OCI-LY3 (cell line): ENCODE results near the gene KLHL41.
A peak's percentile ranks its signal among the peaks of the same experiment; 100 is the strongest.

Experiments used
- H2AFZ ChIP-seq: fragments of 200-600, 300-600 bp; shearing (Covaris generic); 2 replicates; pipeline ENCODE4 v1.6.0; 2014; ENCODE audit warnings: antibody characterized with exemption, low read depth, low read length
- H3K27ac ChIP-seq: fragments of 200-600, 300-600 bp; sonication (generic); 2 replicates; pipeline ENCODE4 v1.5.1; 2014; ENCODE audit warnings: mild to moderate bottlenecking, low read length, moderate library complexity, mixed read lengths
- H3K27me3 ChIP-seq: fragments of 200-600, 300-600 bp; sonication (generic); 2 replicates; pipeline ENCODE4 v1.6.1; 2014; ENCODE audit warnings: low read depth, low read length, mixed read lengths
- H3K36me3 ChIP-seq: fragments of 200-600, 300-600 bp; sonication (generic); replicated peaks from 2 replicates; pipeline ENCODE3; 2014; ENCODE audit warnings: low read depth, low read length, mixed read lengths
- H3K4me1 ChIP-seq: fragments of 300-600, 200-600 bp; sonication (generic); 2 replicates; pipeline ENCODE4 v1.6.1; 2014; ENCODE audit warnings: low read length, mixed read lengths
- H3K4me2 ChIP-seq: fragments of 200-600, 300-600 bp; sonication (generic); 2 replicates; pipeline ENCODE4 v1.6.1; 2014; ENCODE audit warnings: low read length, mixed read lengths
- H3K4me3 ChIP-seq: fragments of 300-600, 200-600 bp; sonication (generic); 2 replicates; pipeline ENCODE4 v1.5.1; 2014; ENCODE audit warnings: antibody characterized with exemption, mild to moderate bottlenecking, low read length, moderate library complexity
- H3K79me2 ChIP-seq: fragments of 300-600, 200-600 bp; shearing (Covaris generic); 2 replicates; pipeline ENCODE4 v1.6.1; 2014; ENCODE audit warnings: mild to moderate bottlenecking, low read length, mixed read lengths
- H3K9ac ChIP-seq: fragments of 300-600, 200-600 bp; shearing (Covaris generic); 2 replicates; pipeline ENCODE4 v1.6.0; 2014; ENCODE audit warnings: mild to moderate bottlenecking, low read length, moderate library complexity
- H3K9me3 ChIP-seq: fragments of 200-600, 300-600 bp; shearing (Covaris generic); 2 replicates; pipeline ENCODE4 v1.6.1; 2014; ENCODE audit warnings: low read length, mixed read lengths; ENCODE audit not compliant: insufficient read depth
- H4K20me1 ChIP-seq: fragments of 200-600, 300-600 bp; sonication (generic); 2 replicates; pipeline ENCODE4 v1.6.1; 2016; ENCODE audit warnings: low read length, mixed read lengths; ENCODE audit not compliant: insufficient read depth
- EZH2phosphoT487 ChIP-seq: fragments of 200-600 bp; shearing (Covaris generic); IDR thresholded peaks from 2 replicates; pipeline ENCODE4 v1.6.1; 2018; ENCODE audit warnings: antibody characterized with exemption, mixed run types, low read depth
- TF ChIP-seq, protein P1 (sequence below): fragments of 200-600, 300-600 bp; sonication (generic); IDR thresholded peaks from 2 replicates; pipeline ENCODE4 v1.5.1; 2014; ENCODE audit warnings: antibody characterized with exemption, low read length, low read depth

The KLHL41 gene

DNA sequence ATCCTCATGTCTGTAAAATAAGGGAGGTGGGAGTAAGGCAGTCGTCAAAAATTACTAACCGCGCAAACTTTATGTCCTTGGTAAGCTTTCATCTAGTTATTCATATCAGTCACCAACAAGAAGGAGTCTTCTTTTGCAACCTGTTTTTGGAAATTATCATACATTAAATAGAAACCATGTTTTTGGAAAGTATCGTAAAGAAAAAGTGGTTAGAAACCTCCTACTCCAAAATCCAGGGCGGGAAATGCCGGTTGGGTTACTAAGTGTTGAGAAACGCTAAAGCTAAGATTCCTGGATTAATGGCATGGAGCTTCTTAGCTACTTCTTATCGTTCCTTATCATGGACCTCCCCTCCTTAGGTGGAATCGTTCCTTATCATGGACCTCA lies 29.4 kb upstream of the KLHL41 start:
- Histone ChIP-seq H3K27ac (no peak overlapping the region), H3K79me2 (no peaks in the 10 kb centered on the region), H4K20me1 (no peaks in the 10 kb centered on the region), H3K4me1 (peaks cover 8% of the 10 kb centered on the region), H3K36me3 (no peaks in the 10 kb centered on the region), H2AFZ (peak overlapping the region; percentile 66), H3K9me3 (no peaks in the 10 kb centered on the region), H3K9ac (peak overlapping the region; percentile 66), H3K27me3 (no peaks in the 10 kb centered on the region), H3K4me2 (peak overlapping the region; percentile 61), H3K4me3 (peak overlapping the region; percentile 81)
- no peak for TF ChIP-seq EZH2phosphoT487
- TF ChIP-seq, protein P1, sequence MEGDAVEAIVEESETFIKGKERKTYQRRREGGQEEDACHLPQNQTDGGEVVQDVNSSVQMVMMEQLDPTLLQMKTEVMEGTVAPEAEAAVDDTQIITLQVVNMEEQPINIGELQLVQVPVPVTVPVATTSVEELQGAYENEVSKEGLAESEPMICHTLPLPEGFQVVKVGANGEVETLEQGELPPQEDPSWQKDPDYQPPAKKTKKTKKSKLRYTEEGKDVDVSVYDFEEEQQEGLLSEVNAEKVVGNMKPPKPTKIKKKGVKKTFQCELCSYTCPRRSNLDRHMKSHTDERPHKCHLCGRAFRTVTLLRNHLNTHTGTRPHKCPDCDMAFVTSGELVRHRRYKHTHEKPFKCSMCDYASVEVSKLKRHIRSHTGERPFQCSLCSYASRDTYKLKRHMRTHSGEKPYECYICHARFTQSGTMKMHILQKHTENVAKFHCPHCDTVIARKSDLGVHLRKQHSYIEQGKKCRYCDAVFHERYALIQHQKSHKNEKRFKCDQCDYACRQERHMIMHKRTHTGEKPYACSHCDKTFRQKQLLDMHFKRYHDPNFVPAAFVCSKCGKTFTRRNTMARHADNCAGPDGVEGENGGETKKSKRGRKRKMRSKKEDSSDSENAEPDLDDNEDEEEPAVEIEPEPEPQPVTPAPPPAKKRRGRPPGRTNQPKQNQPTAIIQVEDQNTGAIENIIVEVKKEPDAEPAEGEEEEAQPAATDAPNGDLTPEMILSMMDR, result no peak

DNA sequence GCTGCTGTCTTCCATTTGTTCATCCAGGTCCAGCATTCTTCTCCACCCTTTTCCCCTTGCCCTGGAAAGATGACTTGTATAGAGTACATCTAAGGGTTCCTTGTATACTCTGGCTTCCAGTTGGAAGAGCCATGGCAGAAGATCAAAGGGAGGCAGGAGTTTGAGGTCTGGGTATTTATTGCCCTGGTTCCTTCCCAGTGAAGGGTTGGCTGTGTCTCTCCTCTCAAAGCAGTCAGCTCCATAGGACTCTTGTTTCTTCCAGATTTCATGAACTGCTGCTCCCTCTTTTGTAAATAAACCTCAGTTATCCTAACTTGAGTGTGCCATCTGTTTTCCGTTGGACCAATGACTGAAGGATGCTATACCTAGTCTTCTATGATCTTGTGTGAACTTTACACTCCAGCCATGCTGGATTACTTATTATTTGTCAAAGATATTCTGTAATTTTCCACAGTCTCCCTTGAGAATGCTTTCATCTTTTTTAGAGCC lies 23.8 kb upstream of the KLHL41 start:
- Histone ChIP-seq H2AFZ (no peak overlapping the region), H3K36me3 (no peaks in the 10 kb centered on the region), H3K9me3 (no peaks in the 10 kb centered on the region), H3K4me2 (no peak overlapping the region), H3K4me3 (no peak overlapping the region), H3K79me2 (no peaks in the 10 kb centered on the region), H3K4me1 (no peaks in the 10 kb centered on the region), H3K9ac (no peak overlapping the region), H3K27me3 (no peaks in the 10 kb centered on the region), H3K27ac (no peak overlapping the region), H4K20me1 (no peaks in the 10 kb centered on the region)
- TF ChIP-seq, protein P1, result no peak
- TF ChIP-seq EZH2phosphoT487, result no peak

DNA sequence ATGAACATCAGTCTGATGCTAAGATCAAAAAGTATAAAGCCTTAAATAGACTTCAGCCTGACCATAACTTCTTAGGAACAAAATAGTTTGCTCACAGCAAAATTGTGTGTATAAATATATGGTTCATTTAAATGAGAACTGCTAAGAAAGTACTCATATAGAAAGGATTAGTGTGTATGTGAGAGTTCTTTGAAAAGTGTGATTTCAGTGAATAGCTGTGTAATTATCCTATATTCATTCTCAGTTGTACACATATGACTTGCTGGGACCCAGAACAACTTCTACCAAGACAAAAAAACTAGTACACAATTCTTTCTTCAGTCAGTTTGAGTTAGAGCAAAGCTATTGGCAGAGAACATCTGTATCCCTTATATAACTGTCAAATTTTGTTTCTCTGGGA lies 23.0 kb upstream of the KLHL41 start:
- TF ChIP-seq, protein P1, result no peak
- no peak for TF ChIP-seq EZH2phosphoT487
- H3K27me3 ChIP-seq, result no peaks in the 10 kb centered on the region
- H4K20me1 ChIP-seq, result no peaks in the 10 kb centered on the region
- no peak overlapping the region for H3K4me3 ChIP-seq
- H3K36me3 ChIP-seq, result no peaks in the 10 kb centered on the region
- no peaks in the 10 kb centered on the region for H3K9me3 ChIP-seq
- no peaks in the 10 kb centered on the region for H3K79me2 ChIP-seq
- H3K4me1 ChIP-seq, result no peaks in the 10 kb centered on the region
- no peak overlapping the region for H3K27ac ChIP-seq
- no peak overlapping the region for H3K4me2 ChIP-seq
- no peak overlapping the region for H3K9ac ChIP-seq
- H2AFZ ChIP-seq, result no peak overlapping the region

DNA sequence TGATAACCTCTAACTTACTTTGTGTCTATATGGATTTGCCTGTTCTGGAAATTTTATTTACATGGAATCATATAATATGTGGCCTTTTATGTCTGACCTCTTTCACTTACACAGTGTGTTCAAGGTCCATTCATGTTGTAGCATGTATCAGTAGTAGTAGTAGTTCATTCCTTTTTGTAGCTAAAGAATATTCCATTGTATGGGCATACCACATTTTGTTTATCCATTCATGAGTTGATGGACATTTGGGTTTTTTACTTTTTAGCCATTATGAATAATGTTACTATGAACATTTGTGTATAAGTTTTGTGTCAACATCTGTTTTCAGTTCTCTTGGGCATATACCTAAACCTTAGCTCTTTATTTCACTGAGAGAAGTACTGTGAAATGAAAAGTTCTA lies 18.7 kb upstream of the KLHL41 start:
- no peaks in the 10 kb centered on the region for H4K20me1 ChIP-seq
- no peak overlapping the region for H3K4me3 ChIP-seq
- no peaks in the 10 kb centered on the region for H3K79me2 ChIP-seq
- no peaks in the 10 kb centered on the region for H3K27me3 ChIP-seq
- H3K27ac ChIP-seq, result no peak overlapping the region
- no peaks in the 10 kb centered on the region for H3K9me3 ChIP-seq
- no peaks in the 10 kb centered on the region for H3K36me3 ChIP-seq
- no peak for TF ChIP-seq EZH2phosphoT487
- TF ChIP-seq, protein P1, result no peak
- H3K4me2 ChIP-seq, result no peak overlapping the region
- H2AFZ ChIP-seq, result no peak overlapping the region
- H3K9ac ChIP-seq, result no peak overlapping the region
- H3K4me1 ChIP-seq, result no peaks in the 10 kb centered on the region
